Measurements from ENCODE around the gene C1GALT1C1L.

Gene C1GALT1C1L

GRCh38 chr2:43675646-43676321 lies 445 bp downstream of the C1GALT1C1L start:
- no peak overlapping the region for H3K27ac ChIP-seq (ENCODE audit: low read length)
- no peaks in the 10 kb centered on the region for H4K20me1 ChIP-seq (ENCODE audit: insufficient read depth, low read length)
- H3K27me3 ChIP-seq (ENCODE audit: insufficient read depth, low read length, poor library complexity): no peaks in the 10 kb centered on the region
- H3K9me3 ChIP-seq (ENCODE audit: insufficient read depth, low read length, severe bottlenecking): peaks cover 3% of the 10 kb centered on the region
- no peak overlapping the region for H3K4me2 ChIP-seq (ENCODE audit: insufficient read depth, low read length)
- no peak overlapping the region for H3K4me3 ChIP-seq (ENCODE audit: low read depth in 1 of 2, low read length in 2 of 2)
- no peak for DNase-seq
- TF ChIP-seq EZH2 (IDR thresholded peaks at IDR 0.05; ENCODE audit: borderline replicate concordance, low read depth, low read length, severe bottlenecking) (no peak), CTCF (IDR thresholded peaks at IDR 0.05; ENCODE audit: borderline replicate concordance, extremely low read depth, low read length, poor library complexity, severe bottlenecking) (no peak)
- H3K79me2 ChIP-seq (ENCODE audit: insufficient read depth, low read length): no peaks in the 10 kb centered on the region
- H2AFZ ChIP-seq (ENCODE audit: low read depth, low read length): no peak overlapping the region
- H3K36me3 ChIP-seq (ENCODE audit: insufficient read depth, low read length): no peaks in the 10 kb centered on the region
- no peak for ATAC-seq (ENCODE audit: insufficient read depth, low read depth)
- no peaks in the 10 kb centered on the region for H3K4me1 ChIP-seq (ENCODE audit: insufficient read depth, low read length)
- no peak overlapping the region for H3K9ac ChIP-seq (ENCODE audit: low read depth, low read length)

- Histone ChIP-seq H3K4me1 (ENCODE audit: insufficient read depth, low read length) (no peaks in the 10 kb centered on the region), H3K79me2 (ENCODE audit: insufficient read depth, low read length) (no peaks in the 10 kb centered on the region), H3K4me3 (ENCODE audit: low read depth in 1 of 2, low read length in 2 of 2) (no peak overlapping the region), H3K36me3 (ENCODE audit: insufficient read depth, low read length) (no peaks in the 10 kb centered on the region), H4K20me1 (ENCODE audit: insufficient read depth, low read length) (no peaks in the 10 kb centered on the region), H3K9me3 (ENCODE audit: insufficient read depth, low read length, severe bottlenecking) (no peaks in the 10 kb centered on the region), H3K27me3 (ENCODE audit: insufficient read depth, low read length, poor library complexity) (peaks cover 8% of the 10 kb centered on the region), H3K27ac (ENCODE audit: low read length) (no peak overlapping the region), H3K4me2 (ENCODE audit: insufficient read depth, low read length) (no peak overlapping the region), H3K9ac (ENCODE audit: low read depth, low read length) (no peak overlapping the region), H2AFZ (ENCODE audit: low read depth, low read length) (no peak overlapping the region)
- TF ChIP-seq EZH2 (IDR thresholded peaks at IDR 0.05; ENCODE audit: borderline replicate concordance, low read depth, low read length, severe bottlenecking): no peak
- no peak for TF ChIP-seq CTCF (IDR thresholded peaks at IDR 0.05; ENCODE audit: borderline replicate concordance, extremely low read depth, low read length, poor library complexity, severe bottlenecking)
- DNase-seq (no peak), ATAC-seq (ENCODE audit: insufficient read depth, low read depth) (no peak)
Observed at GRCh38 chr2:43657241-43657640, 19.0 kb downstream of the C1GALT1C1L start.

GRCh38 chr2:43653506-43653905 lies 22.7 kb downstream of the C1GALT1C1L start:
- H3K27me3 ChIP-seq (ENCODE audit: insufficient read depth, low read length, poor library complexity): peaks cover 9% of the 10 kb centered on the region
- H3K9ac ChIP-seq (ENCODE audit: low read depth, low read length): no peak overlapping the region
- ATAC-seq (ENCODE audit: insufficient read depth, low read depth) (no peak), DNase-seq (no peak)
- no peaks in the 10 kb centered on the region for H3K9me3 ChIP-seq (ENCODE audit: insufficient read depth, low read length, severe bottlenecking)
- TF ChIP-seq CTCF (IDR thresholded peaks at IDR 0.05; ENCODE audit: borderline replicate concordance, extremely low read depth, low read length, poor library complexity, severe bottlenecking) (no peak), EZH2 (IDR thresholded peaks at IDR 0.05; ENCODE audit: borderline replicate concordance, low read depth, low read length, severe bottlenecking) (no peak)
- H3K79me2 ChIP-seq (ENCODE audit: insufficient read depth, low read length): no peaks in the 10 kb centered on the region
- no peak overlapping the region for H2AFZ ChIP-seq (ENCODE audit: low read depth, low read length)
- no peaks in the 10 kb centered on the region for H3K36me3 ChIP-seq (ENCODE audit: insufficient read depth, low read length)
- no peaks in the 10 kb centered on the region for H4K20me1 ChIP-seq (ENCODE audit: insufficient read depth, low read length)
- H3K27ac ChIP-seq (ENCODE audit: low read length): no peak overlapping the region
- H3K4me1 ChIP-seq (ENCODE audit: insufficient read depth, low read length): no peaks in the 10 kb centered on the region
- no peak overlapping the region for H3K4me2 ChIP-seq (ENCODE audit: insufficient read depth, low read length)
- H3K4me3 ChIP-seq (ENCODE audit: low read depth in 1 of 2, low read length in 2 of 2): no peak overlapping the region

Measured in DND-41 (cell line).